HFF-Myc (cell line): ENCODE results near the gene FAT3.

Source experiments
- DNase-seq: peaks from one replicate; pipeline ENCODE4 v3.0.0-alpha.2; 2011; ENCODE audit warnings: low read depth; ENCODE audit errors: extremely low read depth
- H3K4me3 ChIP-seq: replicated peaks from 2 replicates; pipeline ENCODE4 v1.5.1; 2011; ENCODE audit warnings: low read depth, mild to moderate bottlenecking, control low read depth, low read length
- CTCF ChIP-seq: IDR thresholded peaks from 2 replicates; pipeline ENCODE4 v1.5.1; 2012; ENCODE audit warnings: mild to moderate bottlenecking, low read depth, low read length, control low read depth; ENCODE audit errors: missing control alignments

The FAT3 gene

GRCh38 chr11:92227230-92227814, 2.7 kb downstream of the FAT3 start:
- TF ChIP-seq CTCF = no peak
- DNase-seq = no peak
- no peak overlapping the region for H3K4me3 ChIP-seq

- no peak for TF ChIP-seq CTCF
- H3K4me3 ChIP-seq = no peak overlapping the region
- DNase-seq = no peak
These were observed 3.6 kb downstream of the FAT3 start for GRCh38 chr11:92227959-92228935.

- DNase-seq = no peak
- no peak for TF ChIP-seq CTCF
- H3K4me3 ChIP-seq = no peak overlapping the region
These were observed 12.2 kb downstream of the FAT3 start for GRCh38 chr11:92236856-92237255.

- DNase-seq = no peak
- H3K4me3 ChIP-seq = no peak overlapping the region
- no peak for TF ChIP-seq CTCF
These were observed 16.3 kb downstream of the FAT3 start for GRCh38 chr11:92240916-92241315.

GRCh38 chr11:92245700-92246271, 21.2 kb downstream of the FAT3 start:
- no peak for TF ChIP-seq CTCF
- DNase-seq = no peak
- H3K4me3 ChIP-seq = no peak overlapping the region

- DNase-seq = no peak
- no peak overlapping the region for H3K4me3 ChIP-seq
- TF ChIP-seq CTCF = no peak
These were observed 22.0 kb downstream of the FAT3 start for GRCh38 chr11:92246630-92247029.
